ACHN (cell line): ENCODE results near the gene BID.

Experiments used
- DNase-seq: peaks from one replicate; pipeline ENCODE4 v3.0.0-alpha.2; 2015
- in situ Hi-C: cut with HindIII; loops from 2 replicates; pipeline ENCODE4 v1.10.0; 2017; ENCODE audit warnings: low sequenced_read_pairs, low pct_ligation_motif_present, low pct_unique_long_range_greater_than_20kb

BID gene

GRCh38 chr22:17749605-17750395 is 24.5 kb downstream of the BID start:
- in situ Hi-C loops, result no loop called here
- DNase-seq, result no peak

- DNase-seq, result no peak
- in situ Hi-C loops, result no loop called here
Measured at GRCh38 chr22:17748555-17749353, 25.5 kb downstream of the BID start.

GRCh38 chr22:17746916-17747315 is 27.4 kb downstream of the BID start:
- DNase-seq, result no peak
- in situ Hi-C loops, result no loop called here

GRCh38 chr22:17744430-17744829 is 29.8 kb downstream of the BID start:
- no peak for DNase-seq
- in situ Hi-C loops, result no loop called here

GRCh38 chr22:17743661-17744411 is 30.4 kb downstream of the BID start:
- in situ Hi-C loops, result no loop called here
- no peak for DNase-seq

GRCh38 chr22:17742527-17742902 is 31.8 kb downstream of the BID start:
- in situ Hi-C loops, result no loop called here
- DNase-seq, result peak; percentile 62

GRCh38 chr22:17741866-17742526 is 32.3 kb downstream of the BID start:
- in situ Hi-C loops, result no loop called here
- no peak for DNase-seq

- in situ Hi-C loops, result no loop called here
- DNase-seq, result no peak
Measured at GRCh38 chr22:17739196-17739975, 34.9 kb downstream of the BID start.

- DNase-seq, result no peak
- in situ Hi-C loops, result no loop called here
Measured at GRCh38 chr22:17738386-17739128, 35.7 kb downstream of the BID start.

GRCh38 chr22:17734187-17734586 is 40.1 kb downstream of the BID start:
- no peak for DNase-seq
- in situ Hi-C loops, result no loop called here

GRCh38 chr22:17733466-17733865 is 40.8 kb downstream of the BID start:
- no peak for DNase-seq
- in situ Hi-C loops, result no loop called here

GRCh38 chr22:17732251-17732854 is 41.9 kb downstream of the BID start:
- no peak for DNase-seq
- in situ Hi-C loops, result no loop called here

- no peak for DNase-seq
Measured at GRCh38 chr22:17729561-17729960, 44.7 kb downstream of the BID start.

GRCh38 chr22:17728786-17729185 is 45.5 kb downstream of the BID start:
- in situ Hi-C loops, result no loop called here
- no peak for DNase-seq

More at GRCh38 chr22:17729561-17729960, 44.7 kb downstream of the BID start:
- in situ Hi-C loops, result no loop called here

- in situ Hi-C loops, result no loop called here
- no peak for DNase-seq
Measured at GRCh38 chr22:17726928-17727897, 47.1 kb downstream of the BID start.
